Fibroblast of mammary gland (primary cell): ENCODE results near the gene SERAC1.

Experiments used
- DNase-seq: peaks from one replicate; pipeline ENCODE4 v3.0.0-alpha.2; 2010; ENCODE audit warnings: low read depth
- H3K4me3 ChIP-seq: 2 replicates; pipeline ENCODE4 v1.5.1; 2011; ENCODE audit warnings: low read depth, mild to moderate bottlenecking, low read length, moderate library complexity; ENCODE audit not compliant: control insufficient read depth
- CTCF ChIP-seq: conservative IDR thresholded peaks from 2 replicates; pipeline ENCODE4 v1.5.1; 2011; ENCODE audit warnings: low read depth, low read length, inconsistent platforms; ENCODE audit not compliant: control insufficient read depth, insufficient read depth

The SERAC1 gene

DNA sequence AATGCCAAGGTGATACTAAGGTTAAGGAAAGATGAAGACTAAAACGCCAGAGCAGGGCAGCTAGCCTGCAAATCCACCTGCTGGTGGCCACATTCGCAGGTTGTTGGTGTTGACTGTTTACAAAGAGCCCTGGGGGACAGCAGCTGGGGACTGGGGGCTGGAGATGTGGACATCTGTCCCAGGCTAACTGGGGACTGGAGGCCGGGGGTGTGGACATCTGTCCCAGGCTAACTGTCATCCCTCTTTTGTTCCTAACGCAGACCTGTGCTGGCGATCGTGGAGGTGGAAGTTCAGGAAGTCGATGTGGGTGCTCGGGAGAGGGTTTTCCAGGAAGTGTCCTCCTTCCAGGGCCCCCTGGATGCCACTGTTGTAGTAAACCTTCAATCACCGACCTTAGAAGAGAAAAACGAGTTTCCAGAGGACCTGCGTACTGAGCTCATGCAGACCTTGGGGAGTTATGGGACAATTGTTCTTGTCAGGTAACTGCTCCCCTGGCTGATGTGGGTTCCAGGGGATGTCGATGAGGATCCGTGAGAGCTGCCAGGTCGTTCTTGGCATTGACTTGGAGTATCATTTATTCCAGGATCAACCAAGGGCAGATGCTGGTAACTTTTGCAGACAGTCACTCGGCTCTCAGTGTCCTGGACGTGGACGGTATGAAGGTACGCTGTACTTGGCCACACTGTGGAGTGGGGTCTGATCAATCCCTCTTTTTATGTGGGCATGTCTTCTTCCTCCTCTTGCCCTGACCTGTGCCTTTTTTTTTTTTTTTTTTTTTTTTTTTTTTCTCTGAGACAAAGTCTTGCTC lies 87.0 kb downstream of the SERAC1 start:
- DNase-seq: no peak
- no peak for TF ChIP-seq CTCF
- H3K4me3 ChIP-seq: no peak overlapping the region

DNA sequence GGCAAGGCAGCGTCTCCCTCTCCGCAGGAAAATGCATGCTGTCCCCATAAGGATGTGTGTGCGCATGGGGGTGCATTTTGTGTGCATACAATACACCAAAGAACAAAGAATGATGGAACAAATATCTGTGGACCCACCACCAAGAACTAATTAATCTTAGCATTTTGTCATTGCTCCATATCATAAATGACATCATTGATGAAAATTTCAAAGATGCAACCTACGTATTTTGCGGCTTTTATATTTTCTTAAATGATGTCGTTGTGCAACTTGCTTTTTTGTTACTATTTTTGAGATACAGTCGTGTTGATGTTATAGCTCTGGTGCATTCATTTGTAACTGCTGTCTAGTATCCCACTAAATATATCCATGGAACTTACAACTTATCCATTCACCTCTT lies 89.7 kb downstream of the SERAC1 start:
- no peak for TF ChIP-seq CTCF
- no peak for DNase-seq
- H3K4me3 ChIP-seq: no peak overlapping the region

GRCh38 chr6:158077676-158078075 lies 90.4 kb downstream of the SERAC1 start:
- DNase-seq: no peak
- no peak overlapping the region for H3K4me3 ChIP-seq
- TF ChIP-seq CTCF: no peak

DNA sequence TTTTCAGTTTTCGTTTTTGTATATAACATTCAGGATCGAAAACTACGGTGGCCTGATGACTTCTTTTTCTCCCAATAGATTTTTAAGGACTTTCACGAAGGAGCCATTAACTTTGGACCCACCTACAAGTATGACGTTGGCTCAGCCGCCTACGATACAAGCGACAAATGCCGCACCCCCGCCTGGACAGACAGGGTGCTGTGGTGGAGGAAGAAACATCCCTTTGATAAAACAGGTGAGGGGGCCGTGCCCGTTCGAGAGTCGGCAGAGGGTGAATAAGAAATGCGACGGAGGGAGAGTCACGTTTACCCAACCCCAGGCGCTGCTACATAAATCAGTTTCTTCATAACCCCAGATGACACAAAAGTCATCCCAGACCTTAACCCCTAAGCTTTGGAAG lies 91.5 kb downstream of the SERAC1 start:
- no peak for TF ChIP-seq CTCF
- no peak overlapping the region for H3K4me3 ChIP-seq

GRCh38 chr6:158073776-158074175 lies 94.3 kb downstream of the SERAC1 start:
- no peak overlapping the region for H3K4me3 ChIP-seq
- no peak for TF ChIP-seq CTCF

More for the DNA sequence above, 91.5 kb downstream of the SERAC1 start:
- no peak for DNase-seq

DNA sequence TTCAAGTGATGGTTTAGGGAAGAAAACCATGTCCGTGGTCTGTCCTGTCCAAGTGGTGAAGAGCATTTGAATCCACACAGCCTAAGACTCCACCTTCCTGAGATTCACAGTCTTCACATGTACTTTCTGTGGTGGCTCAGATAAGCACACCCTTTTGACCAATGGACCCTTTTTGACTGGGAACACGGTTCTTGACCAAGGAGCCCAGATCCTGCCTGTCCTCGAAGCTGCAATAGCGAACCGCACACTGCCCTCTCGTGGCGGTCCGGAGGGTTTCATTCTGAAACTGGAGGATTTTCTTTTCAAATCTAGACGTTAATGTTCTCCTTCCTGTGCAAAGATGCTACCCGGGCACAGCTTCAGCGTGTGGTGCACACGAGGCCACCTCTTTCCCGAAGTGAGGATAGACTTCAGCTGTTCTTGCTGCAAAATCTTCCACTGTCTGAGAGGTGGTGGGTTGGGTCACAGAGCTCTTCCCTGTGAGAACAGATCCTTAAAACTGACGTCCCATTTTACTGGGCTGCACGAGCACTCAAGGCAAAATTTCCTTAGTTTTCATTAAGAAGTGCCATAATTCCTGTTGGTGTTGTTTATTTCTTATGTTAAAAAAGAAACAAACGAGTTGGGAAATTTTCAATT lies 95.9 kb downstream of the SERAC1 start:
- peak; percentile 86 for TF ChIP-seq CTCF
- DNase-seq: peak; percentile 79
- H3K4me3 ChIP-seq: no peak overlapping the region

More at GRCh38 chr6:158073776-158074175, 94.3 kb downstream of the SERAC1 start:
- no peak for DNase-seq
